Right lung (tissue), 5 donors: ENCODE results near the gene ATP13A2. TPM values are rescaled to one million over a fixed set of nuclear protein-coding genes. Genes with fewer than 3 reads are reported as not detected.
"Not testable (repeated sequence)": the region's sequence is repeated elsewhere in the genome, so short reads cannot be mapped to it uniquely, and the experiment has no call there.

Source experiments
- DNase-seq, 2 donors: peaks; one replicate each; pipeline ENCODE4 v3.0.0-alpha.2; 2013
- polyA plus RNA-seq, 5 donors: library from polyadenylated mRNA; unstranded; fragments of 120-200 nt; gene quantifications; one replicate each; pipeline versions ENCODE4 v1.2.1 to v1.2.3, GENCODE V29; 2013; ENCODE audit warnings: inconsistent platforms in 1 of 5, low replicate concordance in 1 of 5; ENCODE audit not compliant: insufficient read length in 5 of 5, insufficient read depth in 1 of 5

The ATP13A2 gene
- polyA plus RNA-seq, 5 donors = 22.4 to 44.9 (median 32.9) TPM

DNA sequence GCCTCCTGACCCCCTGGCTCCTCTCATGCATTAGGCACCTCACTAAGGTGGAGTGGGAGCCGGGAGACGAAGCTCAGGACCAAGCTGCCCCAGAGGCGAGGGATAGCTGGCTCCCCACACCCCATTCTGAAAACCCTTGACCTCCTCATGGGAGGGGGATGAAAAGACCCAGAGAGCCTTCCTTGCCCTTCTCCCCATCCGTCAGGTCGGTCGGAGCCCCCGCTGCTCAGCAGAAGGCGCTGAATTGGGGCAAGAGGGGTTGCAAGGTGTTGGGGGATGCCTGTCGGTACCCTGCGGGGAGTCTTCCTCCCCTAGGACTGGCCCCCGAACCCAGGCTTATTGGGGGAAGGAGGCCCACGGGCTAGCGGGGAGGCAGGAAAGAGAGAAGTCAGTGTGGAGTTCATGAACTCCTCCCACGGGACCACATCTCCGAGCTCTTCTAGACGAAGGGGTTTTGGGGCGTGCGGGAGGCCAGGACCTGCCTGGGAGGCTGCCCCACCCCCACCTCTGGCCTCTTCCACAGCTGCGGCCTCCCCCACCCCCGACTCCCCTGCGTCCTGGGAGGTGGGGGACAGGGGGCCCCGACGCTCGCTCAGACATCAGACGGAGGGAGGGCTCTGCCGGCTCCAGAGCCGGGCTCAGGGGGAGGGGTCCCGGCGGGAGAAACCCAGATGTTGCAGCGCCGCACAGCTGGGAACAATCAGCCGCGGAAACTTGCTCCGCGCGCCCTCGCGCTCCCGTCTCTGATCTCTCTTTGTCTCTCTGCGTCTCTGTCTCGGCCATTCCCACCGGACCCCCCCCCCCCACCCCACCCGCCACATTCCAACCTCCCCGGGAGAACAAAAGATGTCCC is 32.0 kb downstream of the ATP13A2 start:
- DNase-seq = peak; percentile 75 to 85

DNA sequence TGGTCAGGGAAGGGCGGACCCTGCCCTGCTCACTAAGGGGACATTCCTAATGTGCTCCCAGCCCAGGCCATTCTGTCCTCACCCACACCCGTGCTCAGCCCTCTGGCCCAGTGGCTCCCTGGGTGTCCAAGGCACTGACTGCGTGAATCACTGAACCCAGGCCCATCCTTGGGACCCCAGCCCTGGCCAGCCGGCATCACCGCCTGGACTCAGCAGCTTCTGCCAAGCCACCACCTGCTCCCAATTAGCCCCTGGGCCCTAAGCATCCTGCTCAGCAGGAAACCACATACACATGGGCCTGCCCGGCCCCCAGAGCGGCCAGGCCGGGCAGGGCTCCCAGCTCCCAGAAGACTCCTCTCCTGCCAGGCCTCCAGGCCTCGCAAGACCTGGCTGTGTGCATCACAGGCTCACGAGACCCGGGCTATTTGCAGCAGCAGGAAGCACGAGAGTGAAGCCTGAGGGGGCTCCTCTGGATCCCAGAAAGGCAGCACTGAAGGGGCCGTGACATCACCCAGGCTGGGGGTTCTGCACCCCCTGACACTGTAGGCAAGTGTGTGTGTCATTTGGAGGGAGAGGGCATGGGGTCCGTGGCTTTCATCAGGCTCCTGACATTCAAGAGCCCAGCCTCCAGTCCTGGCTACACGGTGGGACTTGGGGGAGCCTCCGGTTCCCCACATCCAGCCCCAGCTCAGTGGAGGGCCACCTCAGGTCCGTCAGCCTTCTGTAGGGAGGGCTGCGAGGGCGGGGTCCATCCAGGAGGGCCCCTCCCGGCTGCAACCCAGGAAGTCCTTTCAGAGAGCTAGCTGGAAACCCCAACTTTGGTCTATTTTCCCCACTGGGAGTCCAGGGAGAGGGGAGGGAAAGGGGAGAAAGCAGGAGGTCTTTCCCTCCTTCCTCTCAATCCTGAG is 32.9 kb downstream of the ATP13A2 start:
- peak; percentile 65 to 67 for DNase-seq

DNA sequence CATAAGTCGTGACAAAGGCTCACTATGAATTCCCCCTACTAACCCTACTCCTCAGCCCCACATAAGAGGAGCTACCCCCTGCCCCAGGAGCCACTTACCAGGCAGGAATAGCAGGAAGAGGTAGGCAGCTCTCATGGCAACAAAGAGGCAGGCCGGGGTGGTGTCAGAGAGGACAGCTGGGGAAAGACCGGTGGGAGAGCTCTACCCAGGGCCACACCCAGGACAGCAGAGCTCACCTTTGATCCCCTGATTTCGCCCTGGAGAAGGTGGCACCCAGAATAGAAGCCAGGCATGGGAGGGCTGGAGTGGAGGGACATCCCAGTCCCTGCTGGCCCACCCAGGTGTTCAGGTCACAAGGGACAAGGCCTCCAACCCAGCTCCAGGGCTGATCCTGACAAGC is 33.6 kb downstream of the ATP13A2 start:
- DNase-seq = no peak

DNA sequence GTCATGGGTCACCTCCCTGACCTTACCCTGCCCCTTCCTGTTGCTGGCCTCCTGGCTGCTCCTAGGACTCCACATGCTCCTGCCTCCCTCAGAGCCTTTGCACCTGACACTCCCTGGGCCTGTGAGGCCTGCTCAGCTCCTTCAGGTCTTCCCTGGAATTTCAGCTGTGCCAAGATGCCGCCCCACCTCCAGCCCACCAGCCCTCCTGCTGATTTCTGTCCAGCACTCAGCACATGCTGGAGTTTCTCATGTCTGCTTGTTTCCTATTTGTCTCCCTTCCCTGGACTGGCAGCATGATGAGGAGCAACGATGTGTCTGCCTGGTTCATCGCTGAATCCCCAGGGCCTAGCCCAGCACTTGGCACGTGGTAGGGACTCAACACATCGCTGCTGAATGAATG is 34.4 kb downstream of the ATP13A2 start:
- DNase-seq = no peak

DNA sequence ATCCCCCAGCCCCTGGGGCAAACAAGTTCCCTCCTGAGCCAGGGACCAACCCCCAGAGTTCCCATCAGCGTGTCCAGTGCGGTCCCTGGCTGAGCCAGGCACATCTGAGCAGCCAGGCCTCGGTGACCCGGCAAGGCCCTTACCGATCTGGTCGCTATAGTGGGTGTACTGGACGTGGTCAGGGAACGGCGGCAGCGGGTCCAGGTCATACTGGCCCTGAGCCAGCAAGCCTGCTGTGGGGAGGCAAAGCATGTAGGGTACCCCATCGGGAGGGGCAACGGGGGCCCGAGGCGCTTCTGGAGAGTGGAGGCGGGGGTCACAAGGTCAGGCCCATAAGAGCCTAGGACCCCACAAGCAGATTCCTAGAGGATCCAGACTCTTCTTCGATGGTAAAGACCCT is 34.8 kb downstream of the ATP13A2 start:
- DNase-seq = no peak

DNA sequence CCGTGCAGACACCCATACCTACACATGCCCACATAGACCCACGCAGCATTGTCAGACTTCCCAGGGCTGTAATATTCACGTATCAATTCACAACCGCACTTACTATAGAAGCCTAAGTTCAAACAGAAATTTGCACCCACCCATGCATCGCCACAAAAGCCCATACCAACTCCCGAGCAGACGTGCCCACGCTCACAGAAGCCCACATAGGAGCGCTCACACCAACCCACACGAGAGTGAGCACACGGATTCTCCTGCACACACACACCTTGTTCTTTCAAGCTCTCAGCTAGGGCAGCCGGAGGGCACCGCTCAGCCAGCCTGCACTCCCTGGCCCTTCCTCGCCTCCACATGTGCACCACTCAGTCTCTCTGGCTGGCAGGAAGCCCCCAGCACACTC is 35.9 kb downstream of the ATP13A2 start:
- no peak for DNase-seq

DNA sequence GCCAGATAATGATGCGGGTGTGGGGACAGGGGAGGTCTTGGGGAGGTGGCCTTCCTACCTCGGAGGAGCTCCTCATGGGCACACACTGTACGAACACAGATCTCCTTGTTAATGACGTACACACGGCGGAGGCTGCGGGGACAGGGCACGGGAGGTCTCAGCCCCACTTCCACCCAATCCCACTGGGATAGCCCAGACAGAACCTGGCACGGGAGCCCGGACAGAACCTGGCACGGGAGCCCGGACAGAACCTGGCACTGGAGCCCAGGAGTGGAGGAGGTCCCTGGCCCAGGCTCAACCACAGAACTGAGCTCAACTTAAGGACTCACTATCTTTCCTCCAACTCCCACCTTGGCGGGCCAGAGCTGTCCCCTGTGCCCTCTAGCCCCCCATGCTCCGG is 36.5 kb downstream of the ATP13A2 start:
- DNase-seq = no peak

DNA sequence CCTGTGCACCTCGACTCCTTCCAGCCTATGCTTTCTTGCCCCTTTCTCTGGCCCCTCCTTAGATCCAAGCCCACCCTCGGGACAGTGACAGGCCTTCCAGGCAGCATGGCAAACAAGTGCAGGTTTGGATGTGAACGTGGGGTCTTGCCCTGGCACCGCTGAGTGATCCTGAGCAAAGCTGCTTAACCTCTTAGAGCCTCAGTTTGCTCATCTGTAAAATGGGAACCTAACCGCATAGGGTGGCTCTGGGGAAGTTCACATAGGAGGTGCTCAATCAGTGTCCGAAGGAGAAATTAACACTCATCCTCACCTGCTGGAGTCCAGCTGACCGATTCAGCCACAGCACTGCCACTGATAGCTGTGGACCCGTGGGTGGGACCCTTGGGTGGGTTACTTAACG is 38.5 kb downstream of the ATP13A2 start:
- no peak for DNase-seq

DNA sequence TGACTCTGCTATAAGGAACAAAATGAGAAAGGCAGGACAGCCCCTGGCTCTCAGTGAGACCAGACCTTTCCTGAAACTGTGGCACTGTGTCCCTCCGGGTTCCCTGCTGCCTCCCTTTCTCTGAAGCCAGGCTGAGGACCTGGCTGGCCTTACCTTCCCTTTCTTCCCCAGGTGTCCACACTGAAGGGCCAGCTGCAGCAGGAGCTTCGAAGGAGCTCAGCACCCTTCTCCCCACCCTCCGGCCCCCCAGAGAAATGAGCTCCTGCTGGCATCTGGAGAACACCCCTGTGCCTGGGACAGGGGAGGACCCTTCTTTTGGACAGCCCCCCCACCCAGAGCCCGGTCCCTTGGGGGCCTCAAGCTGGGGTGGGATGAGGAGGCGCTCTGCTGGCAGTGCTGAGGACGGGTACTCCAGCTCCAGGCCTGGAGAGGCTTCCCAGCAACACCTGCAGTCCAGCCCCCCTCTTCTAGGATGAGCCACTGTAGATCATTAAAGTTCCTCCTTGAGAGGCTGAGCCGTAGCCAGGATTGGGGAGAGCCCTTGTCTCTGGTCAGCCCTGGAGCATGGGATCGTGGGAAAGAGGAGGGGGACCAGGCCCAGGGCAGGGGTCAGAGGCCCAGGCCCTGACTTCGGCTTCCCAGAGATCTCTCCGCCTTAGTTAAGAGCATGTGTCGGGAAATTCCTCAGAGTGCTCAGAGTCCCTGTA is 39.4 kb downstream of the ATP13A2 start:
- DNase-seq = no peak

DNA sequence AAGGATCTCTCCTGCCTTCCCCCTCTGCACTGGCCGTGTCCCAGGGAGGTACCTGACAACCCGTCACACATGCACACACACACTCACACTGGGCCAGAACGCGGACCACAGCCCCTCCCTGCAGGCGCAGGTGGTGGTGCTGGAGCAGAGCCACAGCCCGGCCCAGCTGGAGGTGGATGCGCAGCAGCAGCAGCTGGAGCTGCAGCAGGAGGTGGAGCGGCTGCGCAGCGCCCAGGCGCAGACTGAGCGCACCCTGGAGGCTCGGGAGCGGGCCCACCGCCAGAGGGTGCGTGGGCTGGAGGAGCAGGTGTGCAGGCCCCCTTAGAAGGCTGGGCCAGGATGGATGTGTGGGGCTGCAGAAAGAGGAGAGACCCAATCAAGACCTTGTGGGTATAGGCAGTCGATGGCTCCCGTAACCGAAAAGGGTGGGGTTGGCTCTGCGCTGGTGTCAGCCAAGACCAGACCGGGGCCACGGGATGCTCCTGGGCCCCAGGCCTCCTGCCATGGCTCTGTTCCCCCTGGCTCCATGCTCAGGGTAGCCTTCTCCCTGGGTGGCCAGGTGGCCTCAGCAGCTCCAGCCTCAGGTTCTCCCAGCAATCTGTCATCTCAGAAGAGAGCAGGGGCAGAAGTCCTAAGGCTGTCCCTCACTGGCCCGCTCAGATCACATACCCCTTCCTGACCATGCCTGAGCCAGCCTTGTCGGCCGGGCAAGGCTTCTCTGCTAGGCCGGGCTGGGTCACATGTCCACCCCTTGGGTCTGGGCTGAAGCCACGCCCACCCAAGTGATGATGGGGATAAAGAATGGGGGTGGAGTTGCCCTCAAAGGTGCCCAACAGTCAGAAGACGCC is 40.2 kb downstream of the ATP13A2 start:
- DNase-seq = no peak

DNA sequence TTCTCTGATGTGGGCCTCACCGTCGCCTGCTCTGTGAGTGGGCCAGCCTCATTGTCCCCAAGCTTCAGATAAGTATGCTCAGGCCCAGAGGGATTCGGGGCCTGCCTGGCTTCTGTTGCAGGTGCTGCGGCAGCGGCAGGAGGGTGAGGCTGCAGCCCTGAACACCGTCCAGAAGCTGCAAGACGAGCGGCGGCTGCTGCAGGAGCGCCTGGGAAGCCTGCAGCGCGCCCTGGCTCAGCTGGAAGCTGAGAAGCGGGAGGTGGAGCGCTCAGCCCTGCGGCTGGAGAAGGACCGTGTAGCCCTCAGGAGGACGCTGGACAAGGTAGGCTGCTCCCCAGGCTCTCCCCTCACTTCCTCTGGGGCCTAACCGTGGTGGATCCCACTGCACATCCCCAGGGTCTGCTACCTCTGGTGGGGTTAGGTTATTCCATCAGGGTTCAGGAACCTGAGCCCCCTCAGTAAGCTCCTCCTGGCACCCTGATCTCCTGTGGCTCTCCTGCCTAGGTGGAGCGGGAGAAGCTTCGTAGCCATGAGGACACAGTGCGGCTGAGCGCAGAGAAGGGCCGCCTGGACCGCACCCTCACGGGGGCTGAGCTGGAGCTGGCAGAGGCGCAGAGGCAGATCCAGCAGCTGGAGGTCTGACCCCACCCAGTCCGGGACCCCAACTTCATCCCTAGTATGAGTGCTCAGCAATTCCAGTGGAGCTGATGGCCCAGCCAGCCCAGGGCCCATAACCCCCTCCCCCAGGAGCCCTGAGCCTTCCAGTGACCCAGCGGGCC is 41.4 kb downstream of the ATP13A2 start:
- DNase-seq = no peak

DNA sequence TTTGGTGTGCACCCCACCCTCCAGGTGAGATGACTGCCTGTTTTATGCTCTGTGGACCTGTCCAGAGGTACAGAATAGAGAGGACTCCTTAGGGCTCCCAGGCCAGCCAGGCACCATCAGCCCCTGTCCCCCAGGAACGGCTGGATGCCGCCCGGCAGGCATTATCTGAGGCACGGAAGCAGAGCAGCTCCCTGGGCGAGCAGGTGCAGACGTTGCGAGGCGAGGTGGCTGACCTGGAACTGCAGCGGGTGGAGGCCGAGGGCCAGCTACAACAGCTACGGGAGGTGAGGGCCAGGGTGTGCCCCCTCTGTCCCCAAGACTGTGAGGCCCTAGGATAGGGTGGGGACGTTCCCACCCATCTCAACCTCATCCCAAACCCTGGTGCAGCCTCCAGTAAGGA is 42.1 kb downstream of the ATP13A2 start:
- DNase-seq = no peak

DNA sequence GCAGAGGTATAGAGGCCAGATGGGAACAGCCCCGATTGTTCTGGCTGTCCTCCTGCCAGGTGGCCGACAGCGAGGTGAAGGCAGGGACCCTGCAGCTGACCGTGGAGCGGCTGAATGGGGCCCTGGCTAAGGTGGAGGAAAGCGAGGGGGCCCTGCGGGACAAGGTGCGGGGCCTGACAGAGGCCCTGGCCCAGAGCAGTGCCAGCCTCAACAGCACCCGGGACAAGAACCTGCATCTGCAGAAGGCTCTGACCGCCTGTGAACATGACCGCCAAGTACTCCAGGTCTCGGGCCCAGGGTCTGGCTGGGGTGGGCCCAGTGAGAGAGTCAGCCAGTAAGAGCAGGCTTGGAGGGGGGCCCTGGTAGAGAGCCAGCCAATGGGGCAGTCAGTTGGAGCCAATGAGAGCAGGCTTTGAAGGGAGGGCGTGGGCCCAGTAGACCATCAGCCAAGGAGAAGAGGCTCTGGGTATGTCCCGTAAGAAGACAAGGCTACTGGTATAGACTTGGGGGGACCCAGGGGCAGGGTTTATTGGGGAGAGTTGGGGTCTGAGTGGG is 42.6 kb downstream of the ATP13A2 start:
- no peak for DNase-seq

DNA sequence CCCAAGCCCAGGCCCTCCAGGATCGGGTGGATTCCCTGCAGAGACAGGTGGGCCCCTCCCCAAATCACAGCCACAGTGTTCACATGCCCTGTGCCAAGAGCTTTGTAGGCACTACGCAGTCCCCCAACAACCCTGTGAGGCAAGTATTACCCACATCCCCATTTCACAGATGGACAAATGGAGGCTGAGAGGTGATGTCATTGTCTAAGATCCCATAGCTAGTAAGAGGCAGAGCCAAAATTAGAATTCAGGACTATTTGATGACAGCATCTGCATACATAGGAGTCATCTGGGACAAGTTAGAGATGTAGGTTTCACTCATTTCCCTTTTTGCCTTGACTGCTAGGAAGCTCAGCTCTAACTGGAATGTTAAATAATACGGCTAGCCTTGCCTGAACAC is 43.4 kb downstream of the ATP13A2 start:
- DNase-seq = no peak

DNA sequence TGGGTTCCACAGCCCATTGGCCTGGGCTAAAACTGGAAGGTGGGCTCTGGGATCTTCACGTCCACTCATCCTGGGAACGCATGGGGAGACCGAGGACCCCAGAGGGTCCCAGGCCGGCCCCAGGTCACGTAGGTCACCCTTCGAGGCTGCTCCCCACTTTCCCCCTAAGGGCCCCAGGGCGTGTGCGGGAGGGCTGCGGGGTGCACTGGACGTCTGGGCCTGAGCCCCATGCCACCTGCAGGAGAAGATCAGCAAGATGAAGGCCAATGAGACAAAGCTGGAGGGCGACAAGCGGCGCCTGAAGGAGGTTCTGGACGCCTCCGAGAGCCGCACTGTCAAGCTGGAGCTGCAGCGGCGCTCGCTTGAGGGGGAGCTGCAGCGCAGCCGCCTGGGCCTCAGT is 43.8 kb downstream of the ATP13A2 start:
- DNase-seq = no peak

DNA sequence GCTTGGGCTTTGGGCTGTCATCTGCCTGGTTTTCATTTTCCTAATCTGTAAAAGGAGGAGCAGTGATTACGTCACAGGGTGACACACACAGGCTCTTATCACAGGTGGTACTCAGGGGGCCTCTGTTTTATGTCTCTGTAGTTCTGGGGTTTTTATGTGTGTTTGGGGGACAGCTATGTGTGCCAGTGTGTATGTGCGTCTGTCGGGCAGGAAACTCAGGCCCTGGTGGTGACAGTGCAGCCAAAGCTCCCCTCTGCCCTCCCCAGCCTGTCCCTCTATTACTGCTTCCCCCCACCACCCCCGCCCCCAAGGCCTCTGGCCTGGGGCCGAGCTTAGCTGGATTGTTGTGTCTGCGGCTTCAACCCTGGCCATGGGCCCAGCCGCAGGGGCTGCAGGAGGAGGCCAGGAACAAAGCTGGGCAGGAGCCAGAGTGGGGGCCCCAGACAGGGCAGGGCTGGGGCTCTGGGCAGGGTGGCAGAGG is 44.6 kb downstream of the ATP13A2 start:
- peak; percentile 87 to 89 for DNase-seq

DNA sequence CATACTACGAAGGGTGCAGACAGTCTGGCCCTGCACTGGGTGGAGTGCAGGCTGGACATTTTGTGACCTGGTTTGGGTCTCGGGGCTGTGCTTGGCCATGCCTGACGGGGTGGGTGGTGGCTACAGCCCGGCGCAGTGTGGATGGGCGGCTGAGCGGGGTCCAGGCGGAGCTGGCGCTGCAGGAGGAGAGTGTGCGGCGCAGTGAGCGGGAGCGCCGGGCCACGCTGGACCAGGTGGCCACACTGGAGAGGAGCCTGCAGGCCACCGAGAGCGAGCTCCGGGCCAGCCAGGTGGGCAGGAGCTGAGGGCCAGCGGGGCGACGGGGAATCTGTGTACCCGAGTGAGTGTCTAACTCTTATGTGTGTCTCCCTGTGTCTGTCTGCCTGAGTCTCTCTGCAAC is 45.4 kb downstream of the ATP13A2 start:
- no peak for DNase-seq

DNA sequence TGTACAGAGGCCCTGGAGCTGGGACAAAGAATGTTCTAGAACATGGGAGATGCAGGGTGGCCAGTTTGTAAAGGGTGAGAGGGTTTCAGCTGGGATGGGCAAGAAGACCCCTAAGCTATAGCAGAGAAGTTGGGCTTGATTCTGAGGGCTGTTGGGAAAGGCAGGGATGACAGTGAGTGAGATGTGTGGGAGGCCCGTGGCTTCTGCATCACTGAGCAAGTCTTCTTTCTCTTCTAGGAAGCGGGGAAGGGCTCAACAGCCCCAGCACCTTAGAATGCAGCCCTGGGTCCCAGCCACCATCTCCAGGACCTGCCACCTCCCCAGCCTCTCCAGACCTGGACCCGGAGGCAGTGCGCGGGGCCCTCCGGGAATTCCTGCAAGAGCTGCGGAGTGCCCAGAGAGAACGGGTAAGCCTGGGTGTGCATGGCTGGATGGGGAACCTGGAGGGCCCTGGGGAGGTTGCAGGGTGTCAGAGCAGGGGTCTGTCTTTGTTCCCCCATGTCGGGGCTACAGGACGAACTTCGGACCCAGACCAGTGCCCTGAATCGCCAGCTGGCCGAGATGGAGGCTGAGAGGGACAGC is 46.2 kb downstream of the ATP13A2 start:
- no peak for DNase-seq

DNA sequence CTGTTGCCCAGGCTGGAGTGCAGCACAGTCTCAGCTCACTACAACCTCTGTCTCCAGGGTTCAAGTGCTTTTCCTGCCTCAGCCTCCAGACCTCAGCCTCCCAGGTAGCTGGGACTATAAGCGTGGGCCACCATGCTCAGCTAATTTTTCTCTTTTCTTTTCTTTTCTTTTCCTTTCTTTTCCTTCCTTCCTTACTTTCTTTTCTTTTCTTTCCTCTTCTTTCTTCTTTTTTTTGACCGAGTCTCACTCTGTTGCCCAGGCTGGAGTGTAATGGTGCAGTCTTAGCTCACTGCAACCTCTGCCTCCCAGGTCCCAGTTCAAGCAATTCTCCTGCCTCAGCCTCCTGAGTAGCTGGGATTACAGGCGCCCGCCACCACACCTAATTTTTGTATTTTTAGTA is 47.6 kb downstream of the ATP13A2 start:
- DNase-seq = not testable (repeated sequence)
